ENCODE data around the gene NUP107.

NUP107 gene

DNA sequence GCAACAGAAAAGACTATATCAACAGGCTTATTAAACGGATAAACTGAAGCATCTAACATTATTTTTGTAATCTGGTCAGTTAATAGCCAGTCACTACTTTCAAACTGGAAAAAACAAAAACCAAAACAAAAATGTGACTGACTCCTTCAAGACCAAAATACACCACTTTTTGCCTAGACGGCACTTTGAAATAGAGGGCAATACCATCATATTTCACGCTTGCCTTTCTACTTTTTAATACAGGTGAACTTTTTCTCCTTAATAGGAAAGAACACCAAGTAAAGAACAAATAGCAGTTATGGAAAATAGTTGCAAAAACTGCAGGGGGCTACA is 550 bp upstream of the NUP107 start:
- Histone ChIP-seq H4K20me1 (ENCODE audit: insufficient read depth) (no peaks in the 10 kb centered on the region), H2AFZ (ENCODE audit: low read depth) (peak overlapping the region; percentile 84), H3K79me2 (ENCODE audit: insufficient read depth, low read depth) (peaks cover 29% of the 10 kb centered on the region), H3K9ac (peak overlapping the region; percentile 72; the same call in 1 of the 2 replicates), H3K27ac (peak overlapping the region; percentile 5; the same call in 1 of the 2 replicates), H3K36me3 (ENCODE audit: insufficient read depth) (no peaks in the 10 kb centered on the region; the same call in 1 of the 2 replicates), H3K4me2 (peak overlapping the region; percentile 56), H3K4me3 (IDR thresholded peaks at IDR 0.05; ENCODE audit: insufficient read depth, low read depth, low read length) (peak overlapping the region; percentile 58), H3K4me1 (ENCODE audit: low read depth, poor library complexity, severe bottlenecking) (peaks cover 30% of the 10 kb centered on the region), H3K27me3 (ENCODE audit: insufficient read depth, low read depth) (no peaks in the 10 kb centered on the region)
- TF ChIP-seq, protein P1, sequence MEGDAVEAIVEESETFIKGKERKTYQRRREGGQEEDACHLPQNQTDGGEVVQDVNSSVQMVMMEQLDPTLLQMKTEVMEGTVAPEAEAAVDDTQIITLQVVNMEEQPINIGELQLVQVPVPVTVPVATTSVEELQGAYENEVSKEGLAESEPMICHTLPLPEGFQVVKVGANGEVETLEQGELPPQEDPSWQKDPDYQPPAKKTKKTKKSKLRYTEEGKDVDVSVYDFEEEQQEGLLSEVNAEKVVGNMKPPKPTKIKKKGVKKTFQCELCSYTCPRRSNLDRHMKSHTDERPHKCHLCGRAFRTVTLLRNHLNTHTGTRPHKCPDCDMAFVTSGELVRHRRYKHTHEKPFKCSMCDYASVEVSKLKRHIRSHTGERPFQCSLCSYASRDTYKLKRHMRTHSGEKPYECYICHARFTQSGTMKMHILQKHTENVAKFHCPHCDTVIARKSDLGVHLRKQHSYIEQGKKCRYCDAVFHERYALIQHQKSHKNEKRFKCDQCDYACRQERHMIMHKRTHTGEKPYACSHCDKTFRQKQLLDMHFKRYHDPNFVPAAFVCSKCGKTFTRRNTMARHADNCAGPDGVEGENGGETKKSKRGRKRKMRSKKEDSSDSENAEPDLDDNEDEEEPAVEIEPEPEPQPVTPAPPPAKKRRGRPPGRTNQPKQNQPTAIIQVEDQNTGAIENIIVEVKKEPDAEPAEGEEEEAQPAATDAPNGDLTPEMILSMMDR (conservative IDR thresholded peaks at IDR 0.05; ENCODE audit: low read depth, low read length): no peak

DNA sequence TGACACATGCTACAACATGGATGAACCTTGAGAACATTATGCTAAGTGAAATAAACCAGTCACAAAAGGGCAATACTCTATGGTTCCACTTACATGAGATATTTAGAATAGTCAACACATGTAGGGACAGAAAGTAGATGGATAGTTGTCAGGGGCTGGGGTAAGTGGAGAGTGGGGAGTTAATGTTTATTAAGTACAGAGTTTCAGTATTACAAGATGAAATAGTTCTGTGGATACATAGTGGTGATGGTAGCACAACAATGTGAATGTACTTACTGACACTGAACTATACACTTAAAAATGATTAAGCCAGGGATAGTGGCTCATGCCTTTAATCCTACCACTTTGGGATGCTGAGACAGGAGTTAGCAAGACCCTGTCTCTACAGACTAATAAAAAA is 8.7 kb downstream of the NUP107 start:
- no peaks in the 10 kb centered on the region for H4K20me1 ChIP-seq (ENCODE audit: insufficient read depth)
- H3K27ac ChIP-seq: no peak overlapping the region
- no peaks in the 10 kb centered on the region for H3K27me3 ChIP-seq (ENCODE audit: insufficient read depth, low read depth)
- TF ChIP-seq, protein P1 (conservative IDR thresholded peaks at IDR 0.05; ENCODE audit: low read depth, low read length): no peak
- H3K4me1 ChIP-seq (ENCODE audit: low read depth, poor library complexity, severe bottlenecking): no peaks in the 10 kb centered on the region
- no peak overlapping the region for H3K4me3 ChIP-seq (IDR thresholded peaks at IDR 0.05; ENCODE audit: insufficient read depth, low read depth, low read length)
- no peak overlapping the region for H3K4me2 ChIP-seq
- no peak overlapping the region for H3K9ac ChIP-seq
- peaks cover 22% of the 10 kb centered on the region; the same call in 1 of the 2 replicates for H3K36me3 ChIP-seq (ENCODE audit: insufficient read depth)
- H2AFZ ChIP-seq (ENCODE audit: low read depth): no peak overlapping the region
- H3K79me2 ChIP-seq (ENCODE audit: insufficient read depth, low read depth): no peaks in the 10 kb centered on the region; the same call in 1 of the 2 replicates

DNA sequence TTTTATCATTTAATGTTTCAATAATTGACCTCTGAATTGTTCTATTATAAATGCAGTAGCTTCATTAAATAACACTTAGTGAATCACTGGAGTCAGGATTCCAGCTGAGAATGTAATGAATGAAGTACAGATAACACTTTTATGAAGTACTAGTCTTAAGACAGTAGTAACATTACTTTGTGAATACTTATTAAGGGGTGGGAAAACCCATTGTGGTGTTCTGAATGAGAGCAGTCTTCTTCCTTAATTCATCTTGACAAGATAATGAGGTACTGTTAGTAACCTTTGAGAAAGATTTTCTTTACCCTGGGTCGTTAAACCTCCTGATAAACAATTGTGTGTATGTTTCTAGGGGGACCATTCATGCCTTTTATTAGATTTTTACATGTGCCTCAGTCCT is 12.7 kb downstream of the NUP107 start:
- Histone ChIP-seq H3K4me1 (ENCODE audit: low read depth, poor library complexity, severe bottlenecking) (no peaks in the 10 kb centered on the region), H2AFZ (ENCODE audit: low read depth) (no peak overlapping the region), H4K20me1 (ENCODE audit: insufficient read depth) (no peaks in the 10 kb centered on the region), H3K4me2 (no peak overlapping the region), H3K79me2 (ENCODE audit: insufficient read depth, low read depth) (no peaks in the 10 kb centered on the region), H3K36me3 (ENCODE audit: insufficient read depth) (peaks cover 34% of the 10 kb centered on the region; the same call in 1 of the 2 replicates), H3K27me3 (ENCODE audit: insufficient read depth, low read depth) (no peaks in the 10 kb centered on the region), H3K9ac (no peak overlapping the region), H3K4me3 (IDR thresholded peaks at IDR 0.05; ENCODE audit: insufficient read depth, low read depth, low read length) (no peak overlapping the region), H3K27ac (no peak overlapping the region)
- TF ChIP-seq, protein P1 (conservative IDR thresholded peaks at IDR 0.05; ENCODE audit: low read depth, low read length): no peak

DNA sequence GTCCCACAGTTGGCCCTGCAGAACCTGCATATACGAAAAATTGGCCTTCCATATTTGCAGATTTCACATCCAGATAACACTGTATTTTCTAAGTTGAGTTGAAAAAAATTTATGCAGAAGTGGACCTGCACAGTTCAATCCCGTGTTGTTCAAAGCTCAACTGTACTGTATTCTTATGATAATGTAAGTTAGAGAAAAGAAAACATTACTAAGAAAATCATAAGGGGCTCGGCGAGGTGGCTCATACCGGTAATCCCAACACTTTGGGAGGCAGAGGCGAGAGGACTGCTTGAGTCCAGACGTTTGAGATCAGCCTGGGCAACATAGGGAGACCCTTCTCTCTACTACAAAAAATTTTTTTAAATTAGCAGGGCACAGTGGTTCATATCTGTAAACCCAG is 41.0 kb downstream of the NUP107 start:
- H3K4me1 ChIP-seq (ENCODE audit: low read depth, poor library complexity, severe bottlenecking): no peaks in the 10 kb centered on the region
- H4K20me1 ChIP-seq (ENCODE audit: insufficient read depth): no peaks in the 10 kb centered on the region
- no peak overlapping the region for H2AFZ ChIP-seq (ENCODE audit: low read depth)
- no peaks in the 10 kb centered on the region for H3K27me3 ChIP-seq (ENCODE audit: insufficient read depth, low read depth)
- TF ChIP-seq, protein P1 (conservative IDR thresholded peaks at IDR 0.05; ENCODE audit: low read depth, low read length): no peak
- H3K4me2 ChIP-seq: no peak overlapping the region
- peaks cover 14% of the 10 kb centered on the region; the same call in 1 of the 2 replicates for H3K36me3 ChIP-seq (ENCODE audit: insufficient read depth)
- no peak overlapping the region for H3K4me3 ChIP-seq (IDR thresholded peaks at IDR 0.05; ENCODE audit: insufficient read depth, low read depth, low read length)
- H3K9ac ChIP-seq: no peak overlapping the region
- no peaks in the 10 kb centered on the region for H3K79me2 ChIP-seq (ENCODE audit: insufficient read depth, low read depth)
- no peak overlapping the region for H3K27ac ChIP-seq
